HEK293 (cell line): ENCODE measurements around the gene AIF1L.

ENCODE experiments used
- AEBP2 ChIP-seq: fragments of 450-650 bp; formaldehyde crosslinking; IDR thresholded peaks from 2 replicates; pipeline ENCODE4 v1.5.1; 2016; ENCODE audit warnings: missing biosample characterization, missing genetic modification characterization, borderline replicate concordance
- MEIS1 ChIP-seq: sonication (generic); formaldehyde crosslinking; IDR thresholded peaks from 2 replicates; pipeline ENCODE4 v1.8.1; 2022; ENCODE audit warnings: missing genetic modification reagents, mild to moderate bottlenecking, borderline replicate concordance
- SETDB1 ChIP-seq: IDR thresholded peaks from one replicate; pipeline ENCODE4 v1.6.1; 2017; ENCODE audit warnings: mild to moderate bottlenecking, low read length, moderate library complexity, mixed read lengths; ENCODE audit not compliant: insufficient read length
- YY1 ChIP-seq: fragments of 450-650 bp; formaldehyde crosslinking; IDR thresholded peaks from 2 replicates; pipeline ENCODE4 v1.5.1; 2018; ENCODE audit warnings: missing biosample characterization, missing genetic modification characterization
- ZNF366 ChIP-seq: fragments of 450-650 bp; formaldehyde crosslinking; conservative IDR thresholded peaks from 2 replicates; pipeline ENCODE4 v1.5.1; 2016; ENCODE audit warnings: missing biosample characterization, missing genetic modification characterization
- ZNF48 ChIP-seq: fragments of 450-650 bp; formaldehyde crosslinking; IDR thresholded peaks from 2 replicates; pipeline ENCODE4 v1.5.1; 2016; ENCODE audit warnings: missing biosample characterization, missing genetic modification characterization
- ZNF513 ChIP-seq: fragments of 450-650 bp; IDR thresholded peaks from 2 replicates; pipeline ENCODE4 v1.5.1; 2018; ENCODE audit warnings: missing biosample characterization, missing genetic modification characterization
- ZNF560 ChIP-seq: fragments of 450-650 bp; formaldehyde crosslinking; IDR thresholded peaks from 2 replicates; pipeline ENCODE4 v1.5.1; 2017; ENCODE audit warnings: missing biosample characterization, missing genetic modification characterization, borderline replicate concordance
- ZNF792 ChIP-seq: fragments of 450-650 bp; formaldehyde crosslinking; IDR thresholded peaks from 2 replicates; pipeline ENCODE4 v1.5.1; 2016; ENCODE audit warnings: missing biosample characterization, missing genetic modification characterization
- TF ChIP-seq, protein P1 (sequence below): fragments of 450-650 bp; formaldehyde crosslinking; IDR thresholded peaks from 2 replicates; pipeline ENCODE4 v1.5.1; 2016; ENCODE audit warnings: missing biosample characterization, missing genetic modification characterization
- TF ChIP-seq, protein P2 (sequence below): fragments of 450-650 bp; formaldehyde crosslinking; IDR thresholded peaks from 2 replicates; pipeline ENCODE4 v1.5.1; 2017; ENCODE audit warnings: missing biosample characterization, missing genetic modification characterization
- TF ChIP-seq, protein P3 (sequence below): fragments of 450-650 bp; formaldehyde crosslinking; IDR thresholded peaks from 2 replicates; pipeline ENCODE4 v1.5.1; 2016; ENCODE audit warnings: missing biosample characterization, missing genetic modification characterization
- TF ChIP-seq, protein P4 (sequence below): fragments of 450-650 bp; formaldehyde crosslinking; optimal IDR thresholded peaks from 2 replicates; pipeline ENCODE3; 2016; ENCODE audit warnings: missing biosample characterization, mild to moderate bottlenecking, missing genetic modification characterization

DNA sequence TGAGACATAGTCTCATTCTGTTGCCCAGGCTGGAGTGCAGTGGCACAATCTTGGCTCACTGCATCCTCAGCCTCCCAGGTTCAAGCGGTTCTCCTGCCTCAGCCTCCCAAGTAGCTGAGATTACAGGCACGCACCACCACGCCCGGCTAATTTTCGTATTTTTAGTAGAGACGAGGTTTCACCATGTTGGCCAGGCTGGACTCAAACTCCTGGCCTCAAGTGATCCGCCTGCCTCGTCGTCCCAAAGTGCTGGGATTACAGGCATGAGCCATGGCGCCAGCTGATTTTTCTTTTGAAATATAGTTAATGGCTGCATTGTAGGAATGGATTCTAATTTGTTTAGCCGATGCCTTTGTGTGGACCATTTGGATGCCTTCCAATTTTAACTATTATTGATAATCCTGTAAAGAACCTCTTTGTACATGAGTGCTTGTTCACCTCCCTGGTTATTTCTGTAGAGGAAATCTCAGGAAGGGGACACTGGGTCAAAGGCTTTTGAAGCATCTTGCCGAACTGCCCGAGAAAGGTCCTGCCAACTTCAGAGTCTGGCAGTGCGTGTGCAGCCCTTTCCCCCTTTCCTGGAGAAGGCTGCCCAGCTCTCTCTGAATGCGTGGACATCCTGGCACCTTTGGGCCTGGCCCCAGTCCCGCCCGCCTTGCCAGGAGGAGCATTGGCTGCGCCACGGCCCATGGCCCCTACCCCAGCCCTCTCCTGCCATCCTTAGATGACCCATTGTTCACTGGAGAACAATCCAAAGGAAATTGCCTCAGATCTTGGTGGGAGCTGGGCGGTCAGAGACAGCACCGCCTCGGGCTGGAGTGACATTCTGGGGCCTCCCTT, 20.2 kb downstream of the AIF1L start:
- TF ChIP-seq, protein P1, sequence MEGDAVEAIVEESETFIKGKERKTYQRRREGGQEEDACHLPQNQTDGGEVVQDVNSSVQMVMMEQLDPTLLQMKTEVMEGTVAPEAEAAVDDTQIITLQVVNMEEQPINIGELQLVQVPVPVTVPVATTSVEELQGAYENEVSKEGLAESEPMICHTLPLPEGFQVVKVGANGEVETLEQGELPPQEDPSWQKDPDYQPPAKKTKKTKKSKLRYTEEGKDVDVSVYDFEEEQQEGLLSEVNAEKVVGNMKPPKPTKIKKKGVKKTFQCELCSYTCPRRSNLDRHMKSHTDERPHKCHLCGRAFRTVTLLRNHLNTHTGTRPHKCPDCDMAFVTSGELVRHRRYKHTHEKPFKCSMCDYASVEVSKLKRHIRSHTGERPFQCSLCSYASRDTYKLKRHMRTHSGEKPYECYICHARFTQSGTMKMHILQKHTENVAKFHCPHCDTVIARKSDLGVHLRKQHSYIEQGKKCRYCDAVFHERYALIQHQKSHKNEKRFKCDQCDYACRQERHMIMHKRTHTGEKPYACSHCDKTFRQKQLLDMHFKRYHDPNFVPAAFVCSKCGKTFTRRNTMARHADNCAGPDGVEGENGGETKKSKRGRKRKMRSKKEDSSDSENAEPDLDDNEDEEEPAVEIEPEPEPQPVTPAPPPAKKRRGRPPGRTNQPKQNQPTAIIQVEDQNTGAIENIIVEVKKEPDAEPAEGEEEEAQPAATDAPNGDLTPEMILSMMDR: no peak
- TF ChIP-seq, protein P2, sequence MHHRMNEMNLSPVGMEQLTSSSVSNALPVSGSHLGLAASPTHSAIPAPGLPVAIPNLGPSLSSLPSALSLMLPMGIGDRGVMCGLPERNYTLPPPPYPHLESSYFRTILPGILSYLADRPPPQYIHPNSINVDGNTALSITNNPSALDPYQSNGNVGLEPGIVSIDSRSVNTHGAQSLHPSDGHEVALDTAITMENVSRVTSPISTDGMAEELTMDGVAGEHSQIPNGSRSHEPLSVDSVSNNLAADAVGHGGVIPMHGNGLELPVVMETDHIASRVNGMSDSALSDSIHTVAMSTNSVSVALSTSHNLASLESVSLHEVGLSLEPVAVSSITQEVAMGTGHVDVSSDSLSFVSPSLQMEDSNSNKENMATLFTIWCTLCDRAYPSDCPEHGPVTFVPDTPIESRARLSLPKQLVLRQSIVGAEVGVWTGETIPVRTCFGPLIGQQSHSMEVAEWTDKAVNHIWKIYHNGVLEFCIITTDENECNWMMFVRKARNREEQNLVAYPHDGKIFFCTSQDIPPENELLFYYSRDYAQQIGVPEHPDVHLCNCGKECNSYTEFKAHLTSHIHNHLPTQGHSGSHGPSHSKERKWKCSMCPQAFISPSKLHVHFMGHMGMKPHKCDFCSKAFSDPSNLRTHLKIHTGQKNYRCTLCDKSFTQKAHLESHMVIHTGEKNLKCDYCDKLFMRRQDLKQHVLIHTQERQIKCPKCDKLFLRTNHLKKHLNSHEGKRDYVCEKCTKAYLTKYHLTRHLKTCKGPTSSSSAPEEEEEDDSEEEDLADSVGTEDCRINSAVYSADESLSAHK (tag by site-specific recombination): no peak
- TF ChIP-seq SETDB1 (no peak), MEIS1 (CRISPR knock-in tag) (no peak), ZNF366 (no peak), ZNF513 (tag by site-specific recombination) (no peak), ZNF560 (tag by site-specific recombination) (no peak), AEBP2 (tag by site-specific recombination) (no peak), ZNF48 (no peak), ZNF792 (tag by site-specific recombination) (no peak), YY1 (no peak)
- TF ChIP-seq, protein P3, sequence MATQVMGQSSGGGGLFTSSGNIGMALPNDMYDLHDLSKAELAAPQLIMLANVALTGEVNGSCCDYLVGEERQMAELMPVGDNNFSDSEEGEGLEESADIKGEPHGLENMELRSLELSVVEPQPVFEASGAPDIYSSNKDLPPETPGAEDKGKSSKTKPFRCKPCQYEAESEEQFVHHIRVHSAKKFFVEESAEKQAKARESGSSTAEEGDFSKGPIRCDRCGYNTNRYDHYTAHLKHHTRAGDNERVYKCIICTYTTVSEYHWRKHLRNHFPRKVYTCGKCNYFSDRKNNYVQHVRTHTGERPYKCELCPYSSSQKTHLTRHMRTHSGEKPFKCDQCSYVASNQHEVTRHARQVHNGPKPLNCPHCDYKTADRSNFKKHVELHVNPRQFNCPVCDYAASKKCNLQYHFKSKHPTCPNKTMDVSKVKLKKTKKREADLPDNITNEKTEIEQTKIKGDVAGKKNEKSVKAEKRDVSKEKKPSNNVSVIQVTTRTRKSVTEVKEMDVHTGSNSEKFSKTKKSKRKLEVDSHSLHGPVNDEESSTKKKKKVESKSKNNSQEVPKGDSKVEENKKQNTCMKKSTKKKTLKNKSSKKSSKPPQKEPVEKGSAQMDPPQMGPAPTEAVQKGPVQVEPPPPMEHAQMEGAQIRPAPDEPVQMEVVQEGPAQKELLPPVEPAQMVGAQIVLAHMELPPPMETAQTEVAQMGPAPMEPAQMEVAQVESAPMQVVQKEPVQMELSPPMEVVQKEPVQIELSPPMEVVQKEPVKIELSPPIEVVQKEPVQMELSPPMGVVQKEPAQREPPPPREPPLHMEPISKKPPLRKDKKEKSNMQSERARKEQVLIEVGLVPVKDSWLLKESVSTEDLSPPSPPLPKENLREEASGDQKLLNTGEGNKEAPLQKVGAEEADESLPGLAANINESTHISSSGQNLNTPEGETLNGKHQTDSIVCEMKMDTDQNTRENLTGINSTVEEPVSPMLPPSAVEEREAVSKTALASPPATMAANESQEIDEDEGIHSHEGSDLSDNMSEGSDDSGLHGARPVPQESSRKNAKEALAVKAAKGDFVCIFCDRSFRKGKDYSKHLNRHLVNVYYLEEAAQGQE (tag by site-specific recombination): no peak
- TF ChIP-seq, protein P4, sequence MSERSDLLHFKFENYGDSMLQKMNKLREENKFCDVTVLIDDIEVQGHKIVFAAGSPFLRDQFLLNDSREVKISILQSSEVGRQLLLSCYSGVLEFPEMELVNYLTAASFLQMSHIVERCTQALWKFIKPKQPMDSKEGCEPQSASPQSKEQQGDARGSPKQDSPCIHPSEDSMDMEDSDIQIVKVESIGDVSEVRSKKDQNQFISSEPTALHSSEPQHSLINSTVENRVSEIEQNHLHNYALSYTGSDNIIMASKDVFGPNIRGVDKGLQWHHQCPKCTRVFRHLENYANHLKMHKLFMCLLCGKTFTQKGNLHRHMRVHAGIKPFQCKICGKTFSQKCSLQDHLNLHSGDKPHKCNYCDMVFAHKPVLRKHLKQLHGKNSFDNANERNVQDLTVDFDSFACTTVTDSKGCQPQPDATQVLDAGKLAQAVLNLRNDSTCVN (tag by site-specific recombination): no peak
